HL-60/S4 (cell line): ENCODE measurements around the gene S100A3.

Source experiments
- in situ Hi-C: fragments of 300-500 bp; cut with MboI; formaldehyde crosslinking; loops from 2 replicates; pipeline ENCODE4 v1.14.3; 2022; ENCODE audit warnings: low sequenced_read_pairs

The S100A3 gene

DNA sequence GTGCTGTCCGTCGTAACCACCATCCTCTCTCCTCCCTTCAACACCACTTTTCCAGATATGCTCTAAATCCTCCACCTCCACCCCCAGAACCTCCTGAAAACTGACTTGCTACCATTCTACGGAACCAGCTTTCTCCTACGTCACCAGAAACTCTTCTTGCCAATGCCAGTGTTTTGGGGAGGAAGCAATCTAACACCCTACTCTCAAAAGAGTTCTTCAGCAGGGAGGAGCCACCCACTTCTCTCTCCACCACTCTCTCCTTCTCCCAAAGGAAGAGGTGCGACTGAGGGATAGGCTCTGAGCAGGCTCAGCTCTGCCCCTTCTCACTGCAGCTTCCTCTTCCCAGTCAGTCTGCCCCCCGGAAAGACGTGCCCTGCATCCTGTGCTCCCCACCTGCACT, 22.6 kb upstream of the S100A3 start:
- in situ Hi-C loops = loop anchor here (10.0 kb wide), 1 partner anchor 53 kb away; the partner anchor contains the start of genes S100A1 and S100A13

DNA sequence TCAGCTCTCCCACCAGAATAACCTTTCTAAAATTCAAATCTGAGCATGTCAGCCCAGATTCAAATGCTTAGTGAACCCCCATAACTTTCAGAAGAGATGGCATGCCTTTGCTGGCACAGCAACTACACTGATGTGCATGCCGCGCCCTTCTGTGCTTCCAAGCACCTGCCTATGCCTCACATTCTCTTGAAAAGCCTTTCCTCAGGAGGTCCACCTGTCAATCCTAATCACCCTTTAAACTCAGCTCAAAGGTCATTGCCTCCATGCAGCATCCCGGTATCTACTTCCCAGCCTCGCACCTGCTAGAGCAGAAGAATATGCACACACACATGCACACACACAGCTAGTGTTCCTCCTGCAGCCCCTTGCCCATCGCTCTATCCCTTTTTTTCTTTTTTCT, 21.8 kb upstream of the S100A3 start:
- in situ Hi-C loops = loop anchor here (10.0 kb wide), 1 partner anchor 54 kb away; the partner anchor contains the start of genes S100A1 and S100A13

DNA sequence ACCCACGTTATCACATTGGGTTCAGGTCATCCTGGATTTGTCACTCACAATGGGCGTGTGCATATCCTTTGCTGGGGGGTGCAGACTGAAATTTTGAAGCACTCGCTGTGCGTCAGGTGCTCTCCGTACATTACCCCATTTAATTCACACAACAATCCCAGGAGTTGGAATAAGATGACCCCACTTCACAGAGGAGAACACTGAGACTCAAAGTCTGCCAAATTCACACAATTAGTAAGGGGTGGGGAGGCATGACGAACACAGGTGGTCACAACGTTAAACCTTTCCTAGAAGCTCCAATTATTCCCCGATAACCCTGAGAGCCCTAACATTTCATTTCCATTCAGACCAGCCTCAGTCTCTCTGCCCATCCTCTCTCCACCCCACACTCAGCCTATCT, 20.4 kb upstream of the S100A3 start:
- in situ Hi-C loops = loop anchor here (5.0 to 10.0 kb wide), 2 partner anchors 37 to 55 kb away; no protein-coding TSS in a partner anchor

DNA sequence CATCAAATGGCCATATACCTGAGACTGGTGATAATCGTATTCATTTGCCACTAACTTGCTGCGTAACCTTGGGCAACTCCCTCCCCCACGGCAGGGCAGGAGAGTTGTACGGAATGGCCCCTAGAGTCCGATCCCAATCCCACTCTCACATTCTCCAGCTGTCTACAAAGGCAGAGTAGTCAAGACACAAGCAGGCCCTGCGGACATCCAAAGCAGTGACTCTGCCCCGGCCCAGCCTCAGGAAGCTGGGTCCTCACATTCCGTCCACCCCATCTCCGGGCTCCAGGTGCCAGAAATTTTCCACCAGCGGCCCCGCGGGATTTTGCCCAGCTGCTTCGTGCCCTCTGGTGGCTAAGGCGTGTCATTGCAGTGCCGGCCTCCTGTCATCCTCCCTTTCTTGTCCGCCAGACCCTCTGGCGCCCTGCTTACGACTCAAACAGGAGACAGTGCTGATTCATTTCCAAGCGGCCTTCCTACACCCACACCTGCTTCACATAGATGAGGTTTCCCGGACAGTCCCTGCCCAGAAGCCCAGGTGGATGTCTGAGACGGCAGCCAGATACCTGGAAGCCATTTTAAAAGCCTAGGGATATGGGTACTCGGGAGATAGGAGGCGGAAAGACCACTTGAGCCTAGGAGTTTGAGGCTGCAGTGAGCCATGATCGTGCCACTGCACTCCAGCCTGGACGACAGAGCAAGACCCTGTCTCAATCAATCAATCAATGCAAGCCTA, 19.5 kb upstream of the S100A3 start:
- in situ Hi-C loops = loop anchor here (5.0 to 10.0 kb wide), 2 partner anchors 36 to 54 kb away; no protein-coding TSS in a partner anchor

DNA sequence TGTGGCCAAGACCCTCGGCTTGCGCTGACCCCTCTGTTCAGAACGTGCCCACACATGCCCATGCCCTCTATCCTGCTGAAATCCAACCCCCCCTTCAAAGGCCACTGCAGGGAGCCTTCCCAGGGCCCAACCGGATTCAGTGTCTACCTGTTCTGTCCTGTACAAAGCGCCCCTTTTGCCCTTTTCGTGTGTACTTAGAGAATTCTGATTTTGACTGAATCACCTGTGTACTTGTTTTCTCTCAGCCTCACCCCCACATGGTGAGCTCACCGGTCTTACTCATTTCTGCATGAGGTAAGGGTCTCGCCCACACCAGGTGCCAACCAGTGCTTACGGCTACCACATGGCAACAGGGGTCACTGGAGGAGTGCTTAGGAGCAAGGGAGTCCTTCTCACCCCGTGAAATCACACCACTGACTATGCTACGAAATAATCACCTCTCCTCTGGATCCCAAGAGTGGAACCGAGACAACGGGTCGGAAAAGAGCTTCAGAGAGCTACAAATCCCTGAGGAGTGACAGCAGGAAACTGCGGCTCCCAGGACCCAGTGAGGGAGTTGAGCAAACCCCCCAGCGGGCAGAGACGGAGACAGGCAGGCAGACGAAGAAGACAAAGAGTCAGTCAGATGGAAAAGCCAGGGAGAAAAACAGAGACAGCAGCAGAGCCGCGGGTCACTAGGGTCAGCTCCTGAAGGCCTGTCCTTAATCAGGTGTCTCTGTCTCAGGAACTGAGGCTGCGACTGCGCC, 18.7 kb upstream of the S100A3 start:
- in situ Hi-C loops = loop anchor here (5.0 to 10.0 kb wide), 2 partner anchors 35 to 53 kb away; no protein-coding TSS in a partner anchor

DNA sequence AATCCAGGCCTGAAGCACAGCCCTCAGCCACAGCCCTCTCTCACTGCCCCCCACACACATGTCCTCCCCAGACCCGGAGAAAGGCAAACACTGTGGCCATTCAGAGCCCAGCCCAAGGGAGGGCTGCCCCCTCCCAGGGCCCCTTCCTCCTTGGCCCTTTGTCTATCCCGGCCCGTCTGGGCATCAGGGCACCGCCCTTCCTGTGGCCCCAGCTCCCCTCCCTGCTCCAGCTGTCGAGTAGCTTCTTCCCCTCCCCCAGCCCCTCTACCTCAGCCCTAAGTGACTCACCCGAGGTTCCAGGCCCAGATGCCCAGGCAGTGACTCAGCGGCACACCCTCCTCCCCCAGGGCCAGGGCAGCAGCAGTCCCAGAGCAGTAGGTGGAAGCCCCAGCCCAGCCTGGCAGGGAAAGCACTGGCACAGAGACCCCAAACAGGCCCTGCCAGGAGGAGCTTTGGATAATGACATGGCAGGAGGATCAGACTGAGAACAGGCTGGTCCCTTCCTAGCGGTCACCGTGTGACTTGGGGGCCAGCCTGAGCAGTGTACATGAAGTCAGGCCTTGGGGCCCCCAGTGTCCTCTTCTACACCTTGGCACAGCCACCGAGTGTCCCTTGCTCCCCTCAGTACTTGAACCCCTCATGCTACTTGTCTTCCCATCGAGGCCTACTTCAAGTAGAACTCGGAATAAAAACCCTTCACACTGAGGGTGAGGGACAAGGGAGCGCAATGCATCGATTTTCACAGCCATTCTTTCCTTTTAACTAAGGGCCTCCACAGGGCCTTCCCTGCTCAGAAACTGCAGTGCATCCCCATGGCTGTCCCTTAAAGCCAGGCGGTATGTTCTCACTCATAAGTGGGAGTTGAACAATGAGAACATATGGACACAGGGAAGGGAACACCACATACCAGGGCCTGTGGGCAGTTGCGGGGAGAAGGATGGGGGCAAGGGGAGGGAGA, 17.6 kb upstream of the S100A3 start:
- in situ Hi-C loops = loop anchor here (5.0 to 10.0 kb wide), 2 partner anchors 34 to 52 kb away; no protein-coding TSS in a partner anchor

DNA sequence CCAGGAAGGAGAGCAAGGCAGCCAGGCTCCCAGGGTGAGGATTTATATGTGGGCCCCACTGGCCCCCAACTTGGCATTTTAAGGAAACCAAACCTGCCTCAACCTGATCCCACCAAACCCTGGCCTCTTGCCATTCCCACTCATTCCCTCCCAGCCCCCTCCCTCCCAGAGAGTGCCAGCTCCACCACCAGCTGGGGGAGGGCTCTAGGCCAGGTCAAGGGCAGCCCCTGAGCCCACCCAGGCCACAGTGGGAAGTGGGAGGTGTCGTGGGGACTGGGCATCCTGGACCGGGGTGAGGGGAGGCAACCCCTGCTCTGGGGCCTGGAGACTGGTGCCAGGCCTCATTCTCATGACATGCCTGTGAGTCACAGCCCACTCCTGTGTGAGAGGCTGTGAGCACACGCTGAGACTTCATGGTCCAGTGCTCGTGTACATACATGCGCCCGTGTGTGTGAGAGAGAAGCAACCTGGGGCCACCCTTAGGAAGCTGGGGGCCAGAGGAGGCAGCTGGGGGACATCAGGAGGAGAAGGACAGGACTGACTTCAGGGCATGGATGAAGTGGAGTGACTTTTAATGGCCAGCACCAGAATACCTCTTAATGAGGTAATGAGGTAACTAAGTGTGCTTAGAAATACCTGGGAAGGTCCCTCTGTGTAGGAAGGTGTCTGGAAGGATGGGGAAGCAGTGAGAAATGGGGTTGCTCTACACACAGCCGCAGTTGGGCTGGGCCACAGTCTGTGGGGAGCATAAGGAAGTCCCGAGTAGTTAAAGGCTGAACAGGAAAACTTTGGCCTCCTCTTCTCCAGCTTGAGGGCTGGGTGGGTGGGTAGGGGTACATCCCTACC, 16.7 kb upstream of the S100A3 start, which contains the start of gene S100A2:
S100A2 (minus strand) TSS at position 316 of the 846 bp plus-strand sequence. CDS start 1,967 bp downstream, outside the sequence.
- in situ Hi-C loops = loop anchor here (5.0 to 10.0 kb wide), 2 partner anchors 33 to 51 kb away; no protein-coding TSS in a partner anchor

DNA sequence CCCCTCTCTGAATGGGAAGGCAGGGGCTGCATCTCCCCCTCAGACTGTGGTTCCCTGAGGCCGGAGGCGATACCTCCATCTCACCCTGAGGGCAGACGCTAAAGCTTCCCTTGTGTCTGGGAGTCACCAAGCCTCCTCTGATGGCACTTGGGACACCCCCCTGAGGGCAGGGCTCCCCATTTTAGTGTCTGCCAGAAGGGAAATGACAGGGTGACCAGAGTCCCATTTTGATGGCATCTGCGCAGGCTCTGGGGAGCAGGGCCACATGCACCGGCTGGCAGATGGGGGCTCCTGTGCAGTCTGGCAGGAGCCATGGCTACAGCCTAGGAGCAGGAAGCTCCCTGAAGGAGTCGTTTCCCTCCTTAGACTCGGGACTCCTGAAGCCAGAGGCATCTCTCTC, 14.9 kb upstream of the S100A3 start:
- in situ Hi-C loops = loop anchor here (10.0 kb wide), 1 partner anchor 49 kb away; no protein-coding TSS in a partner anchor

DNA sequence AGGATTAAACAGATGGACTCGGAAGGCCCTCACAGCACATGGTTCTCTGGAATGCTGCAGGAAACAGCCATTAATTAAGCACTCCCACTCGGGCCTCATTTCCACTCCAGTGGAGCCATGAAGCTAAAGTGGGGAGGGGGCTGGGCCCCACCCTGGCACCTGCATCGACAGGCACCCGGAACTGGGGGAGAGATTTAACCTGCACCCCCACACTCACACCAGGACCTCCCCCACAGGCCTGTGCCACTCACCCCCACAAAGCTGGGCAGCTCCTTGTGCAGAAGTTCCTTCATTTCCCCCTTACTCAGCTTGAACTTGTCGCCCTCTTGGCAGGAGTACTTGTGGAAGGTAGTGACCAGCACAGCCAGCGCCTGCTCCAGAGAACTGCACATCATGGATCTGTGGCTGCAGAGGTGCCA, 14.4 kb upstream of the S100A3 start:
- in situ Hi-C loops = loop anchor here (10.0 kb wide), 1 partner anchor 49 kb away; no protein-coding TSS in a partner anchor

DNA sequence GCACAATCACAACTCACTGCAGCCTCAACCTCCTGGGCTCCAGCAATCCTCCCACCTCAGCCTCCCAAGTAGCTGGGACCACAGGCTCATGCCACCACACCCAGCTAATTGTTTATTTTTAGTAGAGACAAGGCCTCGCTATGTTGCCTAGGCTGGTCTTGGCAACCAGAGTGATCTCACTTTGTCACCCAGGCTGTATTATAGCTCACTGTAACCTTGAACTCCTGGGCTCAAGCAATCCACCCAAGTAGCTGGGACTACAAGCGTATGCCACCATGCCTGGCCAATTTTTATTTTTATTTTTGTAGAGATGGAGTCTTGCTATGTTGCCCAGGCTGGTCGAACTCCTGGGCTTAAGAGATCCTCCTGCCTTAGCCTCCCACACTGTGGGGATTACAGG, 13.0 kb upstream of the S100A3 start:
- in situ Hi-C loops = loop anchor here (10.0 kb wide), 1 partner anchor 47 kb away; no protein-coding TSS in a partner anchor

DNA sequence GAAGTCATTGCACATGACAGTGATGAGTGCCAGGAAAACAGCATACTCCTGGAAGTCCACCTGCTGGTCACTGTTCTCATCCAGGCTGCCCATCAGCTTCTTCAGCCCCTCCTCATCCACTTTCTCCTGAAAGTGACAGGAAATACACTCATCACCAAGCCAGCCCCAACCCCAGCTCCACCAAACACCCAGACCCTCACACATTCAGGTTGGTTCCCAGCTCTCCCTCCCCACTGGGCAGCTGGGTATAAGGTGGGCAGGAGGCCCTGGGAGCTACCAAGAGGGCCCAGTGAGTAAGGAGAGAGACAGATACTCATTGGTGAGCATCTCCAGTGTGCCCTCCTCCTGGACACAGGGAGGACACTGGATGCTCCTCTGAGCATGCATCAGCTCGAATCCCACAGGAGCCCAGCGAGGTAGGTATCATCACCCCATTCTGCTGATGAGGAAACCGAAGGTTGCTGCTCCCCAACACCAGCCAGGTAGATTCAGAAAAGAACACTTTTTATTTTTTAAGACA, 12.5 kb upstream of the S100A3 start:
- in situ Hi-C loops = loop anchor here (10.0 kb wide), 1 partner anchor 47 kb away; no protein-coding TSS in a partner anchor

DNA sequence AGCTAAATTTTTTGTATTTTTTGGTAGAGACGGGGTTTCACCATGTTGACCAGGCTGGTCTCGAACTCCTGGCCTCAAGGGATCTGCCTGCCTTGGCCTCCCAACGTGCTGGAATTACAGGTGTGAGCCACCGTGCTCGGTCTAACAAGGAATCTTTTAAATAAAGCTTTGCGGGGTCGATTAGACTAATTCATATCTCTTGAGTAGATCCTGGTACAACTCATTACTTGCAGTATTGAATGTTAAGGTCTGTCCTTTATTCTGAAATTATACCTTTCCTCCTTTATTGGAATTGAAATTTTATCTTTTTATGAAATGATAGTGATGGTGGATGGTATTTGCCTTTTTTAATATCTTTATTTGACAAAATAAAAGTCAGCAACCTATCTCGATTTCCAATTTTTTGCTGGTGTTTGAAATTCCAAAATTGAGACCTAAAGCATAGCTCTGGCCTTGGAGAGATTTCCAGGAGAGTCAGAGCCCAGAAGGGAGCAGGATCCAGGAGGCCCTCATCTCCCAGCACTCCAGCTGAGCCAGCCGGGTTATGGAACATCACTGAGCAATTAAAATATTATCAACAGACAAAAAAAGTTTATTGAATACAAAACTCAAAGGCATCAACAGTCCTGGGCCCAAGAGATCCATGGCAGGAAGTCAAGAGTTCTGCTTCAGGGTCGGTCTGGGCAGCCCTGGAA, 11.9 kb upstream of the S100A3 start:
- in situ Hi-C loops = loop anchor here (10.0 kb wide), 1 partner anchor 46 kb away; no protein-coding TSS in a partner anchor

DNA sequence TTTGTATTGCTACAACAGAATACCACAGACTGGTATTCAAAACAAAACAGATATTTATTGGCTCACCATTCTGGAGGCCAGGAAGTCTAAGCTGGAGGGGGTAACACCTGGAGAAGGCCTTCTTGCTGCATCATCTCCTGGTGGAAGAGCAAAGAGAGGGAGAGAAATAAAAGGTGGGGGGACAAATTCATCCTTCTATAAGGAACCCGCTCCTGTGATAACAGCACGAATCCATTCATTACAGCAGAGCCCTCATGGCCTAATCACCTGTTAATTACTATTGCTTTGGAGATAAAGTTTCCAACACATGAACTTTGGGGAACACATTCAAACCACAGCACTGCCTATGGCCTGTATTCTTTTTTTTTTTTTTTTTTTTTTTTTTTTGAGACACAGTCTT, 11.2 kb upstream of the S100A3 start:
- in situ Hi-C loops = loop anchor here (10.0 kb wide), 1 partner anchor 45 kb away; no protein-coding TSS in a partner anchor

DNA sequence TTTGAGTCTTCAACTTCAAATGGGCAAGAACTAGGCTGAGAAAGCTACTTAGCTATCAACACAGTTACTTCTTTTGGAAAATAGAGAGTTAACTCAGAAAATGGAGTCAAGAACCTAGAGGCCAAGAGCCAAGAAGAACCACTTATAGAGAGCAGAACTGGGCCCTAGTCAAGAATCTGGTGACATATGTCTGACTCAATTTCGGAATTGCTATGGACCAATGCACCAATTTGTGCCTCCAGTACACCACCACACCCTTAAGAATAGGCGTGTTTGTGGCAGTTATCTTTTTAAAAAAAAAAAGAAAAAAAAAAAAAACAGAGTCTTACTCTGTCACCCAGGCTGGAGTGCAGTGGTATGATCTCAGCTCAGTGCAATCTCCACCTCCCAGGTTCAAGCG, 8.8 kb upstream of the S100A3 start:
- in situ Hi-C loops = no loop called here

DNA sequence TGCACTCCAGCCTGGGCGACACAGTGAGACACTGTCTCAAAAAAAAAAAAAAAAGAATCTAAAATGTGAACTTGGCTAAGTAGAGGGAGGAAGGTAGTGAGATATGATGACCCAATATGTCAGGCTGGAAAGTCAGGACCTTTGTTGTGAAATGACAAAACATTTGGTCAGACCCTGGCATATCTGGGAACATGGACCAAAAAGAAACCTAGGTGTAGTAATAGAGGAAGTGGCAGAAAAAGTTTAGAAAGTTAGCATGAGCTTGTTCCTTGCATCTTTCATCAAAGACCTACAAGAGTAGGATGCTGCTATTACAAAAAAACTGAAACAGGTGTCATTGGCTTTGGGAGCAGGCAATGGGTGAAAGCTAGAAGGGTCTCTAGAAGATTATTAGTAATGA, 7.3 kb upstream of the S100A3 start:
- in situ Hi-C loops = no loop called here

DNA sequence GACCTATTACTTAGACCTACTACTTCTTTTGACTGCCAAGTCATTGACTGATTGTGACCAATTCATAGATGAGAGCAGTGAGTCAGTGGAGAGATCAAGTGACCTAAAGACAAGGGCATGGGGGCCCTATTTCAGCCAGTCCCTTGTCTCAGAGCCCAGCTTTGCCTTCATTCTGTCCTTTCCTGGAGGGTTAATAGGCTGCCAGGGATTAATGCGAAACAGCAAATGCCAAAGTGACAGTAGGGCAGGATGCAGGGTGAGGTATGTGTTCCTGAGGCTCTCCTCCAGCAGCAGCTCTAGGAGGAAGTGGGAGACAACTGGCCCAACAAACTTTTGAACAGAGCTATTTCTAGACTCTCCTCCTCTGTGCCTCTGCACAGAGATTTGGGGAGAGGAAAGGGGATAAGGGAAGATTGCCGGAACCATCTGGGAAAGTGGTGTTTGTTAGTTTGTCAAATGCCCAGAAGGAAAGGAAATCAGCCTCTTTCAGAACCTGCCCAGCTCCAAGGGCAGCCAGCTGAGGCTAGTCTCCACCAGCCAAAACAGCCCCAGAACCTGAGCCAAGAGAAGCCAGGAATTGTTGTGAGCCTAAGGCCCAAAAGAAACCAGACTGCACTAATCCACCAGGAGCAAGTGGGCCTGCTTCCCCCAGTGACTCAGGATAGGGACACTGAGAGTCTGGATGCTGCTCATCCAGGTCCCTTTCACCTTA, 4.9 kb upstream of the S100A3 start:
- in situ Hi-C loops = no loop called here

DNA sequence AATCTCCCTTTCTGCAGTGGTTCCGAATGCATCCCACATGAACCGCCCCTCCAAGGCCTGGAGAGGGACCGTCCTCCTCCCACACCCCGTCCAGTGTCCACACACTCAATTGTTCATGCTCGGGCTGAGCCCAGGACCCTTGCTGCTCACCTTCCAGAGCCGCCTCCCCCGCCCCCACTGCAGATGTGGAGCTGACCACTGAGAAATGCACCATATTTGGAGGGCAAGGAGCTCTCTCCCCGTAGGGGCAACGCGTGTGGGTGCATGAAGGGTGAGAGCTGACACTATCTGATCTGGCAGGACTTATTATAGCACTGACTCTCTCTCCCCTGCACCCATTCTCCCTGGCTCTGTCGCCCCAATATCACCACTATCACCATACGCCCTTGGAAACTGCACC, 4.0 kb upstream of the S100A3 start:
- in situ Hi-C loops = no loop called here

DNA sequence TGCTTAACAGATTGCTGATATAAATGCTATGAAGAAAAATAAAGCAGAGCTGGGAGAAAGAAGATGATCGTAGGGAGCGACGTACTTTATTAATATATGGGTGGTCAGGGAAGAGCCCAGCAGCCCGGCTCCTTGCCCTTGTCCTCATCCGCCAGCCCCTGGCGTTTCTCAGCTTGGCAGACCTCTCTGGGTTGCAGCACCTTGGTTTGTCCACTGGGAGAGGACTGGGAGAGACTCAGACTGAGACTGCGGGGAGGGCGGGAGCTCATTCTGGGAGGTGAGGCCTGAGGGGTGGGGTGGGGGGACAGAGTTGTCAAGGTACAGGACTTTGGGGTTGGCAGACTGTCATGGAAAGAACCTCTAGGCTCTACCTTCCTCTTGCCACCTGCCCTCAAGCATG, 3.3 kb upstream of the S100A3 start:
- in situ Hi-C loops = no loop called here
